ENCODE data around the gene SIPA1L3.

The SIPA1L3 gene

DNA sequence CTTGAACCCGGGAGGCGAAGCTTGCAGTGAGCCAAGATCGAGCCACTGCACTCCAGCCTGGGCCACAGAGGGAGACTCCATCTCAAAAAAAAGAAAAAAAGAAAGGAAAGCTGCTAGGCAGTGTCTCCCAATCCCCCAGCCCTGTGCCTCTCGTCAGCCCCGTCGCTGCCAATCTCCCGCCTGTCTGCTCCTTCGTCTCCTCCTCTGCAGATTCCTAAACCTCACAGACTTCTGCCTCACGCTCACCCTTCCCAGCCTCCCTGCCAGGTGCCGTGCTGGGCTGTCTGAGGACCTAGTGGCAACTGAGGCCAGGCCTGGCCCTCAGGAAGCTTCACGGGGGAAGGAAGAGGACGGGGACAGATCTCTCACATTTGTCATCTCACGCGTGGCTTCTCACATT lies 295.5 kb downstream of the SIPA1L3 start:
- no peak for DNase-seq

GRCh38 chr19:38203197-38203596 lies 296.2 kb downstream of the SIPA1L3 start:
- DNase-seq, result no peak

GRCh38 chr19:38204096-38204495 lies 297.1 kb downstream of the SIPA1L3 start:
- no peak for DNase-seq

- DNase-seq, result no peak
These were observed 297.7 kb downstream of the SIPA1L3 start for GRCh38 chr19:38204728-38205127.

DNA sequence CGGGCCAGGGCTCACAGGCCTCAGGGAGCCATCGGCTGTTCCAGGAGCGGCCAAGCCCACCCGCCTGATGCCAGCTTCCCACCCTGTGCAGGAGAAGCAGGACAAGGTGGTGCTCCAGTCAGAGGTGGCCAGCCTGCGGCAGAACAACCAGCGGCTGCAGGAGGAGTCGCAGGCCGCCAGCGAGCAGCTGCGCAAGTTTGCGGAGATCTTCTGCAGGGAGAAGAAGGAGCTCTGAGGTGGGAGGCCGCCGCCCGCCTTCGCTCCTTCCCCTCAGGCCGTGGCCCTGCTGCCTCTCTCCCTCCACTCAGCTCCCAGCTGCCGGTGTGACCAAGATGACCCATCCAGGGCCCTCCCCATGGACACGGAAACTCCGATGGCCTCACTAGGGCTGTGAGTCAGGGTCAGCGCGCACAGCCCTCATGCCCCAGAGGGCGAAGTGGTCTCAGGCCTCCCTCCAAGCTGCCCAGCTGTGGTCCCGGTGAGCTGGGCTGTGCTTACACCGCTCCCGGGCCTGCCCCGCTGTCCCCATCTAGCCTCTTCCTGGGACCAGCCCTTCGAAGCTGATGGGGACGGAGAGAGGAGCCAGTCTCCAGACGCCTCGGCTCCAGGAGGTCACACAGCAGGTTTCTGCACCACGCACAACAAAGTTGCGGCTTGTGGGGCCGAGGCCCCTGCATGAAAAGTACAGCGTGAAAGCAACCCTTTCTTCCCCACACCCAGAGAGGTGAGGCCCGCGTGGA lies 299.2 kb downstream of the SIPA1L3 start:
- DNase-seq, result no peak

DNA sequence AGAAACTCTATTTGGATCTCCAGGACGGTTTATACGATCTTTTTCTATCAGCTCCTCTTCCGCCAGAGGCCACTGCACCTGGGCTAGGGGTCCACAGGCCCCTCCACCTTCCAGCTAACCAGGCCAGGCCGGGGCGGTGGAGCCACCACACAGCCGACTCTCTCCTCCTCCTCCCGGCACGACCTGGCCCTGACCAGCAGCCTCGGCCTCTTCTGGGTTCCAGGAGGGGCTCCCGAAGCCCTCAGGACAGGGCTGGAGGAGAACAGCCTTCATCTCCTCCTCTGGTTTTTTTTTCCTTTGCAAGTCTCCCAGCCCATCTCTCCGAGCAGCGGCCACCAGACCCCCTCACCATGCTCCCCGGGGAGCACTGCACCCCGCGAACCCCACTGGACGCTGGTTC lies 299.9 kb downstream of the SIPA1L3 start:
- no peak for DNase-seq

DNA sequence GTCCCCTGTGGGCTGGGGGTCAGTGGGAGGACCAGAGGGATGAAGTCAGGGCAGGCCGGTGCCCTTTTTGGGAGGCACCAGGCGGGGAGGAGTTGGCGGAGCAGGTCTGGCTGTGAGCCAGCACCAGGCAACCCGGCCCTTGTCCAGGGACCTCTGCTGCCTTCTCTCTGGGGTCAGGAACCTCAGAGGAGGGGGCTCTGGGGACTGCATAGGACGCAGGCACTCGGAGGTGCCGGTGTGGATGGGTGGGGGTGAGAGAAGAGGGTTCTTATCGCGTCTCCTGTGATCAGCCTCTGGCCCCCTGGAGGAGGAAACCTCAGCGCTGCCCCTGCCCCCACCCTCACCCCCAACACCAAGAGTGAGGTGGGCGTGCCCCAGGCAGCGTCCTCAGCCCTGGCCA lies 300.5 kb downstream of the SIPA1L3 start:
- DNase-seq, result no peak

- no peak for DNase-seq
These were observed 301.6 kb downstream of the SIPA1L3 start for GRCh38 chr19:38208571-38208970.

DNA sequence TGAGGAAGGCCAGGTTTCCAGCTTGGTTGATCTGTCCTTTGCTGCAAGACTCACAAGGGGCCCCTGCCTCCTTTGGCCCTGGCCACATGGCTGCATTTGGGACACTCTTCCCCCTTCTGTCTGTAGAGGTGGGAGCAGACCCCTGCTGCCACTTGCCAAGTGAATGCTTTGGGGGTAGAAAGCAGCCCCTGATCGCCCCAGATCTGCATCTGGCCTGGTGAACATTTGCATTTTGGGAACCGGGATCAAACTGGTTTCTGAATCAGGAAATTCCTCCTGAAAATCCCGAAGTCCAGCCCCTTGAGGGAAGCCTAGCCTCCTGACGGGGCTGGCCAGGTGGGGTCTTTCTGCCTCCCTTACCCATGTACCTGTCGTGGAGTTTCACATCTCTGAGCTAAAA lies 302.1 kb downstream of the SIPA1L3 start:
- DNase-seq, result peak; percentile 35

DNA sequence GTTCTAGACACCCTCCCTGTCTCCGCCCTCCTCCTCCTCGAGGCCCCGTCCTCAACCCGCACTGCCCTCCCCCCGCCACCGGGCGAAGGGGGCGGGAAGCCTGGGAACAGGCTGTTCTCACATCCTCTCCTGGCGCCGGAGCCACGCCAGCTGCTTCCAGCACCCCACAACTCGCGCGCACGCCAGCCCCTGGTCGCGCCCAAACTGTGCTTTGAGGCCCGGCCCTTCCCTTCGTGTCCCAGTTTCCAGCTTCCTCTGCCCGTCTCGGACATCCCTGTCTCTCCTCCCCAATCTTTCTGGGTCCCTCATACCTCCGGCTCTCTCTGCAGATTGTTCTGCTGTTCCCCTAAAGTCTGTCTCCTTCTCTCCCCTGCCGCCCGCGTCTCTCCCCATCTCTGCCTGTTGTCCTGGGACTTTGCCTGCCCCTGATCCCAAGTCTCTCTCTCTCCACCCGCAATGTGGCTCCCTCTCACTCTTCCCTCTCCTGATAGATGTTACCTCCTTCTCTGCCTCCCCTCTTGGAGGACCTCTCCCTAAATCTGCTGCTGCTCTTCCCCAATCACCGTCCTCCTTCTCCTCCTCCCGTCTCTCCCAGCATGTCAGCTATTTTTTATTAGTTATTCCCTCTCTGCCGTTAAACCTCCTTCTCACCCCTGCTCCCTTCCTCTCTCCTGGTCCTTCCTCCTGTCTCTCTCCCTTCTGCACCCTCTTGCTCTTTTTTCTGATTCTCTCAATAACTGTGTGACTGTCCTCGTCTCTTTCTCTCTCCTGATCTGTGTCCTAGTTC lies 302.9 kb downstream of the SIPA1L3 start:
- DNase-seq, result peak; percentile 95

GRCh38 chr19:38210458-38210987 lies 303.5 kb downstream of the SIPA1L3 start:
- DNase-seq, result peak; percentile 95

DNA sequence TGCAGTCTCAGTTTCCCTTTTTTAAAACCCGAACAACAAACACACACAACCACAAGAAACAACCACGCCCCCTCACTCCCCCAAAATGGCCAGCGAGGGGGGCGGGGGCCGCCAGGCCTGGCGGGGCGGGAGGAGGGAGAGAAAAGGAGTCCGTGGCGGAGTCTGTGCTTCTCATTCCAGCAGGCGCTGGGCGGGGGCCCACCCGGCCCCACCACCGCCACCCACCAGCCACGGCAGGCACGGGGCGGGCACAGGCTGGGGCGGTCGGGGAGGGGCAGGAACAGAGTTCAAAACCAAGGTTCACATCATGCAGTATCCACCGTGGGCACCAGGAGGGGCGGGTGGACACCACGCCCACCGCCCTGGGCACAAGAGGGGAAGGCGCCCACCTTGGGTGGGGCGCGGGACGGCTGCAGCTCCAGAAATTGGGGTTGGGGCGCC lies 304.2 kb downstream of the SIPA1L3 start:
- DNase-seq, result peak; percentile 82

DNA sequence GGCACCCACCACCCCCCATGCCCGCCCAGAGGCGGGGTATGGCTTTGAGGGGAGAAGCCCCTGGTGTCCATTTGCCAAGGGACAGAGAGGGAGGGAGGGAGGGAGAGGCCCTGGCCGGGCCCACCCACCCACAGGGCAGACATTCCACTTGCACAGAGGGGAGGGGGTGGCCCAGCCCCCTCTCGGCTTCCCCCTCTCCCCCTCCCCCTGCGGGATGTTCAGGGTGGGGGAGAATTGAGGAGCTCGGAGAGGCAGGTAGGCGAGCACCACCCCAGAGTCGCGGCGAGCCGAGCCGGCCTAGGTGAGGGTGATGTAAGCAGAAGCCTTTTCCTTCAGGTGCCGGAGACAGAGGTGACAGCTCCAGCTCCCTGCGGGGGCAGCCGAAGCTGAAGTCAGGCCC lies 304.8 kb downstream of the SIPA1L3 start:
- DNase-seq, result no peak

- DNase-seq, result no peak
These were observed 306.5 kb downstream of the SIPA1L3 start for GRCh38 chr19:38213469-38213868.

DNA sequence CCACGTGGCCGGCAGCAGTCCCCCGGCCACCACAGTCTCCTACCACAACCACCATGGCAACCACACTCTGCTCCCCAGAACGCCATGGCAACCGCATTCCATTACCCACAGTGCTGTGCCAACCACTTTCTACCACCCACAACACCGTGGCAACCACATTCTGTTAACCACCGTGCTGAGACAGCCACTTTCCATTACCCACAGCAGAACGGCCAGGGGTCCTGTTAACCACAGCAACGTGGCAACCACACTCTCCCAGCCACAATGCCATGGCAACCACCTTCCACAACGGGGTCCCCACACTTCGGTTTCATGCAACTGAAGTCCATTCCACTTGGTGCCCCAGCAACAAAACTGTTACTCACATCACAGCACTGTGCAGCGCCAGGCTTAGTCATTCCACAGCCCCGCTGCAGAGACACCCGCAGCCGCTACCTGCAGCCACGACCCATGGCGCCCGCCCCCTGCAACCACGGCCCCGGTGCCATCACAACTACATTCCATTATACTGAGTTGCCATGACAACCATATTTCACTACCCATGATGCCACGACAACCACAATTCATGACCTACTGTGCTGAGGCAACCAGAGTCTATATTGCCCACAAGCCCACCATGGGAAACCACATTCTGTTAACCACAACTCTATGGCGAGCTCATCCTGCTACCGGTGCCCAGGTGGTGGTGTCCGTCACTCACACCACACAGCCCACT lies 307.1 kb downstream of the SIPA1L3 start:
- peak; percentile 75 for DNase-seq

DNA sequence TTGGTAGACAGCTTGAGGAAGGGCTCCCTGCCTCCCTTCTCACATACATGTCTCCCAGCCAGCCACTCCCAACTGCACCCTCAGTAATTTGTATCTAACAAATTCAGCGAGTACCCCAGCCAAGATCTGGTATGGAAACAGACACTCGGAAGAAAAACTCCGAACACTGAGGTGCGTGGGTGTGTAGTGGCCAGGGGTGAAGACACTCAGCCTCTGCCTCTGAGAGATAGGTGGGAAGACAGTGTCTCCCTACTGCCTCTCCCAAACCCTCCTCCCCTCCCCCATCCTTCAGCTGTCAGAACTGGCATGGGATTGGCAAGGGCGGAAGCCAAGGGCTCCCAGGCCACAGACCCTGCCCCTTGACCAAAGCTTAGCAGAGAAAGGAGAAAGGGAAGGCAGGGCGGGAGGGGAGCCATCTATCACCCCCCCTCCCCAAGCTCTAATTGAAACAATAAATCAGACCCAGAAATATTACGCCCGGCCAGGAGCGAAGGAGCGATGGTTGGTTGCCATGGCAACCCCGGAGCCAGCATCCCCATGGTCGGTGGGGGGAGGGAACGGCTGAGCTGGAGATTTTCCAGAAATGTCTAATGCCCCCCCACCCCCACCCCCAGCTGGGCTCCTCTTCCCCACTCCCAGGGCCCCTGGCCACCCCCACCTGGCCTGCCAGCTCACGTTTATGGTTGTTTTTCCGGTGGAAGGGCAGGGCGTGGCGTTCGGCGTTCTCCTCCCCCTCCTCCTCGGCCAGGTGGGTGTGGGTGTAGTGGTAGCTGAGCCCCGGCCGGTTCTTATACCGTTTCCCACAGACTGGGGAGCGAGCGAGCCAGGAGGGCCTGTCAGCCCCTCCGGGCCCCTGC lies 310.0 kb downstream of the SIPA1L3 start:
- DNase-seq, result no peak

- no peak for DNase-seq
These were observed 311.2 kb downstream of the SIPA1L3 start for GRCh38 chr19:38218204-38218603.

DNA sequence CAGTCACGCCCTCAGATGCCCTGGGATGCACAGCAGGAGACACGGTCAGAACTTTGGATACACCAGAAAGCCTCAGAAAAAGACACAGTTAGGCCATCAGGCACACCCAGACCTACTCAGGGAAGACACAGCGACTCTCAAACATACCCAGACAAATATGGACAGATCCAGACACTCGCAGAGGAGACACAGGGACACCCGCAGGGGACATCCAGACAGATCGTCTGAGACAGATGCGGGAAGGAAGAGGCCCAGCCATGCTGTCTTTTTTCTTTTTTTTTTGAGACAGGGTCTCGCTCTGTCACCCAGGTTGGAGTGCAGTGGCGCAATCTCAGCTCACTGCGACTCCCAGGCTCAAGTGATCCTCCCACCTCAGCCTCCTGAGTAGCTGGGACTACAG lies 312.2 kb downstream of the SIPA1L3 start:
- no peak for DNase-seq

DNA sequence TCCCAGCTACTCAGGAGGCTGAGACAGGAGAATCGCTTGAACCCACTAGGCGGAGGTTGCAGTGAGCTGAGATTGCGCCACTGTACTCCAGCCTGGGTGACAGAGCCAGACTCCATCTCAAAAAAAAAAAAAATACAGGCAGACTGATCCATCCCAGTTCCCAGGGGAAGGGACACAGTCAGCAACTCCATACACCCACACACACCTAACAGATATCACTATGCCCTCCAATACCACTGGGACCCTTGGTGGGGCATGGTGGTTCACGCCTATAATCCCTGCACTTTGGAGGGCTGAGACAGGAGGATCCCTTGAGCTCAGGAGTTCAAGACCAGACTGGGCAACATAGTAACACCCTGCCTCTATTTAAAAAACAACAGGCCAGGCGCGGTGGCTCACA lies 314.4 kb downstream of the SIPA1L3 start:
- no peak for DNase-seq

DNA sequence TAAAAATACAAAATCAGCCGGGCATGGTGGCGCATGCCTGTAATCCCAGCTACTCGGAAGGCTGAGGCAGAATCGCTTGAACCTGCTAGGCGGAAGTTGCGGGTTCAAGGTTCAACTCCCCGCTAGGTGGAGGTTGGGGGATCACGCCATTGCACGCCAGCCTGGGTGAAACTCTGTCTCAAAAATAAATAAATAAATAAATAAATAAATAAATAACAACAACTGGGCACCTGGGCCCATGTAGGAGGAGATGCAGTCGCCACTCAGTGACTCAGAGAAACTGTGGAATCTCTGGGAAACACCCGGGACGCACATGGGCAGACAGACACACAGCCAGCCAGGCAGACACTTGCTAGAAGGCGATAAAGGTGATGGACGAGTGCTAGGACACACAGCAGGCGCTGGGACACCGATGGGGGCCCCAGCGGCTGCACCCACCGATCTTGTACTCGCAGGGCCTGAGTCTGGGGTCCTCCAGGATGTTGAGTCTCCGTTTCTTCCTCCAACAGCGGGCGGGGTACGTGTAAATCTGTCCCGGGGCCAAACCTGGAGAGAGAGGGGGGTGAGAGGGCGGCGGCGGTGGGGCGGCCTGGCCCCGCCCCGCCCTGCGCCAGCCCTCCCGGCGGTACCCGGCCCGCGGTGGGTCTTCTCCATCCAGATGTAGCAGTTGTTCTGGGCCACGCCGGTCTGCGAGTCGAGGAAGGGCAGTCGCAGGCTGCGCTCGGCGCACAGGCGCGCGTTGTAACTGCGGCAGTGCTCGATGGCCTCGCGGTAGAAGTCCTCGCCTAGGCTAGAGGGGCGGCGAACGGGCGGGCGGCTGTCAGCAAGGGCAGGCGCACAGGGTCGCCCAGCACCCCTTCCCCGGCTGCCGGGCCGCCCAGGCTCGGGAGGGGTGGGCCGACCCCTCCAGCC lies 315.2 kb downstream of the SIPA1L3 start:
- DNase-seq, result no peak

DNA sequence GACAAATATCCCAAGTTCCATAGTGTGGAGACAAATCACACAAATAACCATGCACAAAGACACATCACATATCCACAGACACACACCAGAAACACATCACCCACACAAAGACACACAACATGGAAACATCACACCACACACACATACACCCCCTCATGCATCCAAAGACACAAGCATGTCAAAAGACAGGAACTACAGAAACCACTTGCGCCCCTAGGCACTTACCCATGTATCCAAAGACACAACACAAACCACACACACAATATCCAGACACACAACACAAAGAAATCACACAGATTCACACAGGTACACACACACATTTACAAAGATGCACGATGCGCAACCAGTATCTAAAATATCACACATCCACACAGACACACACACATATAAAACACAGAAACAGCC lies 316.1 kb downstream of the SIPA1L3 start:
- no peak for DNase-seq

Data from femur (tissue), 1 donor.